Loucy (cell line): ENCODE results near the gene BCL11B.

ENCODE experiments used
- H2AFZ ChIP-seq: fragments of 200-600 bp; sonication (generic); 2 replicates; pipeline ENCODE4 v1.6.0; 2016; ENCODE audit warnings: antibody characterized with exemption, mild to moderate bottlenecking, low read length, moderate library complexity
- H3F3A ChIP-seq: fragments of 200-600 bp; 2 replicates; pipeline ENCODE4 v1.6.0; 2016; ENCODE audit warnings: antibody characterized with exemption, low read depth, mild to moderate bottlenecking
- H3K27me3 ChIP-seq: fragments of 200-600 bp; sonication (generic); 2 replicates; pipeline ENCODE4 v1.6.1; 2014; ENCODE audit warnings: low read length, mild to moderate bottlenecking; ENCODE audit not compliant: insufficient read depth, poor library complexity, severe bottlenecking
- H3K36me3 ChIP-seq: fragments of 200-600 bp; sonication (generic); 2 replicates; pipeline ENCODE4 v1.6.1; 2016; ENCODE audit warnings: low read length; ENCODE audit not compliant: insufficient read depth
- H3K4me1 ChIP-seq: fragments of 200-600 bp; sonication (generic); 2 replicates; pipeline ENCODE4 v1.5.1; 2014; ENCODE audit warnings: low read length, mild to moderate bottlenecking; ENCODE audit not compliant: insufficient read depth, poor library complexity, severe bottlenecking
- H3K4me2 ChIP-seq: fragments of 200-600 bp; sonication (generic); 2 replicates; pipeline ENCODE4 v1.6.0; 2014; ENCODE audit warnings: antibody characterized with exemption, low read length, low read depth, mild to moderate bottlenecking; ENCODE audit not compliant: poor library complexity, severe bottlenecking
- H3K4me3 ChIP-seq: fragments of 200-600 bp; sonication (generic); 2 replicates; pipeline ENCODE4 v1.5.1; 2014; ENCODE audit warnings: low read length, mild to moderate bottlenecking, mixed read lengths; ENCODE audit not compliant: poor library complexity, severe bottlenecking
- H3K79me2 ChIP-seq: fragments of 200-600 bp; sonication (generic); 2 replicates; pipeline ENCODE4 v1.6.1; 2014; ENCODE audit warnings: low read length; ENCODE audit not compliant: insufficient read depth
- H3K9ac ChIP-seq: fragments of 200-600 bp; sonication (generic); 2 replicates; pipeline ENCODE4 v1.6.0; 2014; ENCODE audit warnings: mild to moderate bottlenecking, low read depth, low read length, moderate library complexity; ENCODE audit not compliant: poor library complexity, severe bottlenecking
- H3K9me2 ChIP-seq: fragments of 200-600 bp; sonication (generic); replicated peaks from 2 replicates; pipeline ENCODE4 v1.6.1; 2016; ENCODE audit warnings: low read depth, low read length, mixed read lengths
- H3K9me3 ChIP-seq: fragments of 200-600 bp; sonication (generic); 2 replicates; pipeline ENCODE4 v1.6.1; 2014; ENCODE audit warnings: mild to moderate bottlenecking, antibody characterized with exemption, low read length, low read depth; ENCODE audit not compliant: insufficient read depth
- H4K20me1 ChIP-seq: fragments of 200-600 bp; sonication (generic); 2 replicates; pipeline ENCODE4 v1.6.0; 2014; ENCODE audit warnings: antibody characterized with exemption, low read length, mild to moderate bottlenecking; ENCODE audit not compliant: insufficient read depth, poor library complexity, severe bottlenecking
- CTCF ChIP-seq: fragments of 200-600 bp; sonication (generic); conservative IDR thresholded peaks from 2 replicates; pipeline ENCODE4 v1.5.1; 2014; ENCODE audit warnings: mild to moderate bottlenecking, antibody characterized with exemption, low read length
- EZH2phosphoT487 ChIP-seq: fragments of 200-600 bp; IDR thresholded peaks from 2 replicates; pipeline ENCODE4 v1.6.1; 2018; ENCODE audit warnings: antibody characterized with exemption, mild to moderate bottlenecking, moderate library complexity, borderline replicate concordance

BCL11B gene

DNA sequence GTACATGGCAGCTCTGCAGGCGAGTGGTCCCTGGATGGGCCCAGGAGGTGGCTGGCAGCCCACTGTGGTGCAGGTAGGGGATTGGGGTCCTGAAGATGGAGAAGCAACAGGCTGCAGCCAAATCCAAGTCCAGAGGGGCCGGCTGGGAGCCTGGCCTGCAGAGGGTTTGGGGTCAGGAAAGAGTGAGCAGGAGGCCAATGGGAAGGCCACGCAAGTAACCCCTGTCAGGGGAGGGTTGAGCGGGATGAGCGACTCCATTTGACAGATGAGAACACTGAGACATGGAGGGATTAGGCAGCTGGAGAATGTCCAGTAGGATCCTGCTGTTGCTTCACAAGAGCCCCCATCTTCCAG lies 136.0 kb downstream of the BCL11B start:
- H2AFZ ChIP-seq: no peak overlapping the region
- no peak for TF ChIP-seq CTCF
- no peak for TF ChIP-seq EZH2phosphoT487
- no peaks in the 10 kb centered on the region for H3K27me3 ChIP-seq
- no peaks in the 10 kb centered on the region for H3K9me3 ChIP-seq
- H4K20me1 ChIP-seq: no peaks in the 10 kb centered on the region
- H3K79me2 ChIP-seq: no peaks in the 10 kb centered on the region
- no peaks in the 10 kb centered on the region for H3K36me3 ChIP-seq
- no peak overlapping the region for H3K4me3 ChIP-seq
- no peak overlapping the region for H3K4me2 ChIP-seq
- H3K9me2 ChIP-seq: no peaks in the 10 kb centered on the region
- H3K9ac ChIP-seq: no peak overlapping the region
- no peaks in the 10 kb centered on the region for H3K4me1 ChIP-seq
- H3F3A ChIP-seq: no peaks in the 10 kb centered on the region

DNA sequence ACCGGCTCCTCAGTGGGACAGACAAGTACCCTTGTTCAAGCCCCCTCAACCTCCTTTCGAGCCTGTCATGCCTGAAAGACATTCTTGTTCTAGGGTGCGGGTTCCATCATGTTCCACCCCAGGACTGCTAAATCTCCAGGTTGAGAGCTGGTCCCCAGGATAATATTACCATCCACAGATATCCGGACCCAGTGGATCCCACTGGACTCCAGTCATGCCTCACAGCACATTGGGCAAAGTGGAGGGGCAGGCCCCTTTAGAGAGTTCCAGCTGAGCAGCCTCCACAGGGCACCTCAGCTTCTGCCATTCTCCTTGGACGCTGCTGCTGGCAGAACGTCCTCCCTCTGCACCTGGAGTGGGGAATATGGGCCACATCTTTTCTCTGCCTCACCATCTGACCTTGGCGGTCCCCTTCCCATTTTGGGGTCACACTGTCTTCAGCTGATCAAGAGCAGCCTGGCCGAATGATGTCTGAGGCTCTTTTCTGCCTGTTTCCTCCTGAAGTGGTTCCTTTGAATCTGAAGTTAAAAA lies 137.4 kb downstream of the BCL11B start:
- no peaks in the 10 kb centered on the region for H3K27me3 ChIP-seq
- no peaks in the 10 kb centered on the region for H3K79me2 ChIP-seq
- no peaks in the 10 kb centered on the region for H3K9me3 ChIP-seq
- no peaks in the 10 kb centered on the region for H4K20me1 ChIP-seq
- no peak overlapping the region for H3K4me3 ChIP-seq
- H3F3A ChIP-seq: no peaks in the 10 kb centered on the region
- no peak overlapping the region for H3K4me2 ChIP-seq
- no peaks in the 10 kb centered on the region for H3K36me3 ChIP-seq
- H3K9me2 ChIP-seq: no peaks in the 10 kb centered on the region
- no peak overlapping the region for H3K9ac ChIP-seq
- TF ChIP-seq CTCF: no peak
- TF ChIP-seq EZH2phosphoT487: no peak
- H2AFZ ChIP-seq: no peak overlapping the region
- H3K4me1 ChIP-seq: no peaks in the 10 kb centered on the region

GRCh38 chr14:99133636-99134515 lies 138.1 kb downstream of the BCL11B start:
- no peak overlapping the region for H3K9ac ChIP-seq
- TF ChIP-seq EZH2phosphoT487 (no peak), CTCF (no peak)
- H3K4me2 ChIP-seq: no peak overlapping the region
- H2AFZ ChIP-seq: peak overlapping the region; percentile 56; the same call in 1 of the 2 replicates
- no peaks in the 10 kb centered on the region for H3F3A ChIP-seq
- H3K4me1 ChIP-seq: peaks cover 2% of the 10 kb centered on the region
- H3K9me3 ChIP-seq: no peaks in the 10 kb centered on the region
- H3K36me3 ChIP-seq: no peaks in the 10 kb centered on the region
- H3K27me3 ChIP-seq: no peaks in the 10 kb centered on the region
- H3K9me2 ChIP-seq: no peaks in the 10 kb centered on the region
- H3K79me2 ChIP-seq: no peaks in the 10 kb centered on the region
- H4K20me1 ChIP-seq: no peaks in the 10 kb centered on the region
- H3K4me3 ChIP-seq: no peak overlapping the region
